Trophoblast cell (in vitro differentiated cells and primary cell): ENCODE data around the gene SPIN2A.
"Not testable (repeated sequence)": the region's sequence is repeated elsewhere in the genome, so short reads cannot be mapped to it uniquely, and the experiment has no call there.

Experiments used
- DNase-seq, 2 donors: peaks; one replicate each; pipeline ENCODE4 v3.0.0-alpha.2; 2016
- H2AFZ ChIP-seq: 2 replicates; pipeline ENCODE4 v1.6.1; 2013; ENCODE audit warnings: low read length, moderate library complexity, mild to moderate bottlenecking; ENCODE audit not compliant: insufficient read depth, poor library complexity
- H2AK5ac ChIP-seq: 2 replicates; pipeline ENCODE4 v1.6.1; 2013; ENCODE audit warnings: mild to moderate bottlenecking, low read length
- H2BK120ac ChIP-seq: 2 replicates; pipeline ENCODE4 v1.6.1; 2013; ENCODE audit warnings: low read length, mild to moderate bottlenecking, moderate library complexity; ENCODE audit not compliant: insufficient read depth, poor library complexity
- H2BK12ac ChIP-seq: 2 replicates; pipeline ENCODE4 v1.6.1; 2013; ENCODE audit warnings: mild to moderate bottlenecking, low read length, moderate library complexity
- H2BK5ac ChIP-seq: 2 replicates; pipeline ENCODE4 v1.6.1; 2013; ENCODE audit warnings: low read length, low read depth, moderate library complexity, mild to moderate bottlenecking; ENCODE audit not compliant: poor library complexity
- H3K14ac ChIP-seq: 2 replicates; pipeline ENCODE4 v1.6.1; 2013; ENCODE audit warnings: mild to moderate bottlenecking, low read length
- H3K18ac ChIP-seq: 2 replicates; pipeline ENCODE4 v1.6.1; 2013; ENCODE audit warnings: mild to moderate bottlenecking, low read length
- H3K23ac ChIP-seq: 2 replicates; pipeline ENCODE4 v1.6.1; 2013; ENCODE audit warnings: low read length
- H3K27ac ChIP-seq: 2 replicates; pipeline ENCODE4 v1.5.1; 2013; ENCODE audit warnings: low read depth, mild to moderate bottlenecking, inconsistent platforms, low read length, moderate library complexity
- H3K27me3 ChIP-seq: 2 replicates; pipeline ENCODE4 v1.6.1; 2013; ENCODE audit warnings: inconsistent platforms, mild to moderate bottlenecking, low read length, moderate library complexity; ENCODE audit not compliant: insufficient read depth
- H3K36me3 ChIP-seq, 2 experiments: 1 replicate in 1 of 2; 2 replicates in 1 of 2; pipeline ENCODE4 v1.6.1; 2013; ENCODE audit warnings: low read length in 2 of 2, mild to moderate bottlenecking in 2 of 2, moderate library complexity in 1 of 2; ENCODE audit not compliant: insufficient read depth in 2 of 2, control insufficient read depth in 1 of 2
- H3K4ac ChIP-seq: 2 replicates; pipeline ENCODE4 v1.6.1; 2013; ENCODE audit warnings: low read depth, mild to moderate bottlenecking, low read length, moderate library complexity
- H3K4me1 ChIP-seq, 2 experiments: 1 replicate in 1 of 2; 2 replicates in 1 of 2; pipeline ENCODE4 v1.6.1; 2013; ENCODE audit warnings: low read length in 2 of 2, mild to moderate bottlenecking in 2 of 2, moderate library complexity in 1 of 2; ENCODE audit not compliant: insufficient read depth in 2 of 2, control insufficient read depth in 1 of 2
- H3K4me2 ChIP-seq: 2 replicates; pipeline ENCODE4 v1.6.1; 2013; ENCODE audit warnings: inconsistent platforms, mild to moderate bottlenecking, low read length, moderate library complexity
- H3K4me3 ChIP-seq: 2 replicates; pipeline ENCODE4 v1.5.1; 2013; ENCODE audit warnings: mild to moderate bottlenecking, low read depth, low read length, inconsistent platforms
- H3K79me1 ChIP-seq: one replicate; pipeline ENCODE4 v1.6.1; 2013; ENCODE audit warnings: low read length
- H3K79me2 ChIP-seq: 2 replicates; pipeline ENCODE4 v1.6.1; 2013; ENCODE audit warnings: low read length, mild to moderate bottlenecking; ENCODE audit not compliant: control insufficient read depth, insufficient read depth, poor library complexity
- H3K9ac ChIP-seq: 2 replicates; pipeline ENCODE4 v1.6.1; 2013; ENCODE audit warnings: mild to moderate bottlenecking, low read length
- H3K9me3 ChIP-seq: 2 replicates; pipeline ENCODE4 v1.6.1; 2013; ENCODE audit warnings: low read depth, mild to moderate bottlenecking, control low read depth, inconsistent platforms, low read length; ENCODE audit not compliant: insufficient read depth
- H4K12ac ChIP-seq: 2 replicates; pipeline ENCODE4 v1.6.1; 2013; ENCODE audit warnings: low read depth, mild to moderate bottlenecking, low read length, moderate library complexity
- H4K8ac ChIP-seq: 2 replicates; pipeline ENCODE4 v1.6.1; 2013; ENCODE audit warnings: low read depth, mild to moderate bottlenecking, low read length, moderate library complexity
- H4K91ac ChIP-seq: one replicate; pipeline ENCODE4 v1.6.1; 2013; ENCODE audit warnings: low read depth, mild to moderate bottlenecking, low read length, moderate library complexity
- WGBS: extraction: QIAGEN DNeasy Blood & Tissue Kit; methylation state at CpG from one replicate; pipeline ENCODE4 v1.1.7; 2013; ENCODE audit warnings: missing lambda C conversion rate; ENCODE audit not compliant: insufficient read length, insufficient coverage; ENCODE audit errors: extremely low coverage; 5-methylcytosine and 5-hydroxymethylcytosine counted together

Gene SPIN2A

DNA sequence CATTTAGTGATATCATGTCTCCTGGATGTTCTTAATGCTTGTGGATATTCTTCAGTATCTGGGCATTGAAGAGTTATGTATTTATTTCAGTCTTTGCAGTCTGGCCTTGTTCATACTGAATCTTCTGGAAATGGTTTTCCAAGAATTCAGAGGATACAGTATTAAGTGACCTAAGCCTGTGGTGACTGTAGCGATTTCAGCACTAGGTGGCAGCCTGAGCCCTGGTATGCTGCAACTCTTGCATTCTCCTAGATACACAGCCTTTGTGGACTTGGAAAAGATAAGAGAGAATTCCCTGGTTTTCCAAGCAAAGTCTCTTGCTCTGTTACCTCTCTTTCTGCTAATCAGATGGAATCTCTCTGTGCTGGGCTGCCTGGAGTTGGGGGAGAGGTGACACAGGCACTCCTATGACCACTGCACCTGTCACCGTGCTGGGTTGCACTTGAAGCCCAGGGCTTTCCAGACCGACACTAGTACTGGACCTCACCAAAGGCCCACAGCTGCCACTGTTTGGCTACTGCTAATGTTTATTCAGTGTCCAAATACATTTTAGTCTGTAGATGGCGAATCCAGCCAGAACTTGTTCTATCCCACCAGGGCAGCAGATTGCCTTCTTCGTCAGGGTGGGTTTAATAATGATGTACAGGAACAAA is 19.3 kb upstream of the SPIN2A start:
- no peak overlapping the region for H3K9ac ChIP-seq
- no peaks in the 10 kb centered on the region for H3K4me1 ChIP-seq
- H4K8ac ChIP-seq, result no peak overlapping the region
- no peak overlapping the region for H4K12ac ChIP-seq
- H4K91ac ChIP-seq, result no peak overlapping the region
- no peak overlapping the region for H3K23ac ChIP-seq
- WGBS, result no CpG with 5 or more reads among the region's 5 CpGs
- H3K4ac ChIP-seq, result no peak overlapping the region
- H3K4me2 ChIP-seq, result no peak overlapping the region
- no peaks in the 10 kb centered on the region for H3K9me3 ChIP-seq
- H2BK5ac ChIP-seq, result no peak overlapping the region
- no peak overlapping the region for H3K27ac ChIP-seq
- no peak overlapping the region for H2BK120ac ChIP-seq
- no peak overlapping the region for H3K18ac ChIP-seq
- DNase-seq, result peak; percentile 19 to 44
- no peak overlapping the region for H2BK12ac ChIP-seq
- H2AK5ac ChIP-seq, result no peak overlapping the region
- no peaks in the 10 kb centered on the region for H3K36me3 ChIP-seq
- no peaks in the 10 kb centered on the region for H3K79me2 ChIP-seq
- no peak overlapping the region for H2AFZ ChIP-seq
- H3K14ac ChIP-seq, result no peak overlapping the region
- H3K79me1 ChIP-seq, result no peaks in the 10 kb centered on the region
- H3K4me3 ChIP-seq, result no peak overlapping the region
- no peaks in the 10 kb centered on the region for H3K27me3 ChIP-seq

DNA sequence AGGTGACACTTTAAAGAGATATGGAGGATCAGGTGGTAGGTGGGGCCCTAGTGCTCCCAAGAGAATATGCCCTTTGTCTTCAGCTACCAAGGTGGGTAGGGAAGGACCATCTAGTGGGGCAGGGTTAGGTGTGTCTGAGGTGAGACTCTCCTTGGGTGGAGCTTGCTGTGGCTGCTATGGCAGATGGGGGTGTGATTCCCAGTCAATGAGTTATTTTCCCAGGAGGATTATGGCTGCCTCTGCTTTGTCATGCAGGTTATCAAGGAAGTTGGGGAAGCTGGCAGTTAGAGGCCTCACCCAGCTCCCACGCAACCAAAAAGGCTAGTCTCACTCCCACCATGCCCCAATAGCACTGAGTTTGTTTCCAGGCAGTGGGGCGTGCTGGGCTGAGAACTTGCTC is 18.0 kb upstream of the SPIN2A start:
- no CpG with 5 or more reads among the region's 2 CpGs for WGBS
- Histone ChIP-seq H2BK12ac (no peak overlapping the region), H2AFZ (no peak overlapping the region), H3K4me1 (no peaks in the 10 kb centered on the region), H3K27me3 (no peaks in the 10 kb centered on the region), H3K4me3 (no peak overlapping the region), H2AK5ac (no peak overlapping the region), H4K91ac (no peak overlapping the region), H3K36me3 (no peaks in the 10 kb centered on the region), H3K14ac (no peak overlapping the region), H3K18ac (no peak overlapping the region), H4K8ac (no peak overlapping the region), H3K27ac (no peak overlapping the region), H3K9ac (no peak overlapping the region), H3K79me1 (no peaks in the 10 kb centered on the region), H3K79me2 (no peaks in the 10 kb centered on the region), H3K4ac (no peak overlapping the region), H2BK120ac (no peak overlapping the region), H3K4me2 (no peak overlapping the region), H4K12ac (no peak overlapping the region), H3K23ac (no peak overlapping the region), H3K9me3 (no peaks in the 10 kb centered on the region), H2BK5ac (no peak overlapping the region)
- no peak for DNase-seq

GRCh38 chrX:57152222-57152621 is 15.0 kb upstream of the SPIN2A start:
- not testable (repeated sequence) for H3K4me3 ChIP-seq, H3K14ac ChIP-seq, H4K12ac ChIP-seq, DNase-seq, H2BK5ac ChIP-seq, H3K18ac ChIP-seq, H3K4ac ChIP-seq, H2BK12ac ChIP-seq, H3K27me3 ChIP-seq, H4K8ac ChIP-seq, H3K27ac ChIP-seq, H3K23ac ChIP-seq, H3K36me3 ChIP-seq, H3K4me1 ChIP-seq, H3K4me2 ChIP-seq, H2BK120ac ChIP-seq, H4K91ac ChIP-seq, H3K9ac ChIP-seq, H3K79me1 ChIP-seq, H3K79me2 ChIP-seq, H2AFZ ChIP-seq, H2AK5ac ChIP-seq, H3K9me3 ChIP-seq
- no CpG with 5 or more reads among the region's 8 CpGs for WGBS

DNA sequence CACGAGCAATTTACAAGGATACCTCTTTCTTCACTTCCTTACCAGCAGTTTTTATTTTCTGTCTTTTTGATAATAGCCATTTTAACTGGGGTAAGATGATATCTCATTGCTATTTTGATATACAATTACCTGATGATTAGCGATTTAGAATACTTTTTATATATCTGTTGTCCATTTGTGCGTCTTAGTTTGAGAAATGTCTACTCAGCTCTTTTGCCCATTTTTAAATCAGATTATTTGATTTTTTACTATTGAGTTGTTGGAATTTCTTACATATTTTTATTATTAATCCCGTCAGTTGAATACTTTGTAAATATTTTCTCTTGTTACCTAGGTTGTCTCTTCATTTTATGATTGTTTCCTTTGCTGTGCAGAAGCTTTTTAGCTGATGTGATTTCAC is 1.5 kb upstream of the SPIN2A start:
- Histone ChIP-seq H3K4ac (no peak overlapping the region), H2AK5ac (no peak overlapping the region), H3K14ac (no peak overlapping the region), H2AFZ (no peak overlapping the region), H3K79me2 (peaks cover 3% of the 10 kb centered on the region), H3K9me3 (no peaks in the 10 kb centered on the region), H4K12ac (no peak overlapping the region), H2BK5ac (no peak overlapping the region), H3K36me3 (no peaks in the 10 kb centered on the region), H3K4me1 (peaks cover 0 to 3% of the 10 kb centered on the region in 2 experiments), H2BK12ac (no peak overlapping the region), H3K79me1 (peaks cover 4% of the 10 kb centered on the region), H3K4me2 (no peak overlapping the region), H3K23ac (no peak overlapping the region), H2BK120ac (no peak overlapping the region), H3K27ac (no peak overlapping the region), H4K8ac (no peak overlapping the region), H4K91ac (no peak overlapping the region), H3K9ac (no peak overlapping the region), H3K18ac (no peak overlapping the region), H3K4me3 (no peak overlapping the region), H3K27me3 (no peaks in the 10 kb centered on the region)
- no peak for DNase-seq
- no CpG with 5 or more reads among the region's 4 CpGs for WGBS
